GM21390 (cell line): Measurements from ENCODE around the gene DUSP9.
"Not testable (repeated sequence)": the region's sequence is repeated elsewhere in the genome, so short reads cannot be mapped to it uniquely, and the experiment has no call there.

Experiments
- ATAC-seq: cut with Tn5 transposase; IDR thresholded peaks from one replicate; pipeline ENCODE4 v1.9.1; 2021; ENCODE audit not compliant: unreplicated experiment

DUSP9 gene

GRCh38 chrX:153670748-153671588, 24.0 kb downstream of the DUSP9 start:
- no peak for ATAC-seq

GRCh38 chrX:153671589-153672530, 24.9 kb downstream of the DUSP9 start:
- ATAC-seq = no peak

GRCh38 chrX:153672531-153673427, 25.8 kb downstream of the DUSP9 start:
- ATAC-seq = no peak

- ATAC-seq = no peak
These were observed 26.6 kb downstream of the DUSP9 start, which contains the start of gene PNCK for GRCh38 chrX:153673428-153674218. PNCK (minus strand) TSS chrX:153673813; CDS start chrX:153673076, 737 bp downstream.

GRCh38 chrX:153674219-153674851, 27.3 kb downstream of the DUSP9 start:
- no peak for ATAC-seq

- ATAC-seq = no peak
These were observed 34.2 kb downstream of the DUSP9 start for GRCh38 chrX:153681175-153681574.

GRCh38 chrX:153683486-153683885, 36.5 kb downstream of the DUSP9 start:
- not testable (repeated sequence) for ATAC-seq

- ATAC-seq = no peak
These were observed 37.6 kb downstream of the DUSP9 start for GRCh38 chrX:153684467-153685155.

- no peak for ATAC-seq
These were observed 38.1 kb downstream of the DUSP9 start for GRCh38 chrX:153685156-153685536.

- no peak for ATAC-seq
These were observed 39.0 kb downstream of the DUSP9 start for GRCh38 chrX:153685751-153686696.

- ATAC-seq = no peak
These were observed 39.7 kb downstream of the DUSP9 start for GRCh38 chrX:153686711-153687110.

- no peak for ATAC-seq
These were observed 40.4 kb downstream of the DUSP9 start, which contains the start of gene SLC6A8 for GRCh38 chrX:153687121-153688039. SLC6A8 (plus strand) TSS chrX:153687926; CDS start chrX:153688575, 649 bp downstream.

GRCh38 chrX:153688071-153688470, 41.1 kb downstream of the DUSP9 start:
- no peak for ATAC-seq

- ATAC-seq = no peak
These were observed 41.5 kb downstream of the DUSP9 start for GRCh38 chrX:153688506-153688905.

GRCh38 chrX:153688911-153689590, 42.0 kb downstream of the DUSP9 start:
- no peak for ATAC-seq
